Fibroblast of lung (primary cell): ENCODE measurements around the gene UNC13C. TPM values are rescaled to one million over a fixed set of nuclear protein-coding genes. Genes with fewer than 3 reads are reported as not detected.

ENCODE experiments used
- DNase-seq, 2 donors: peaks; one replicate each; pipeline versions ENCODE4 v3.0.0 to v3.0.0-alpha.2; 2010; ENCODE audit warnings: low read depth in 2 of 2
- H2AFZ ChIP-seq: 2 replicates; pipeline ENCODE4 v1.5.1; 2012; ENCODE audit warnings: low read length, control low read depth, inconsistent platforms
- H3K27ac ChIP-seq: 2 replicates; pipeline ENCODE4 v1.5.1; 2011; ENCODE audit warnings: low read length, control low read depth; ENCODE audit not compliant: insufficient read depth
- H3K27me3 ChIP-seq: 2 replicates; pipeline ENCODE4 v1.5.1; 2011; ENCODE audit warnings: mild to moderate bottlenecking, low read length; ENCODE audit not compliant: control insufficient read depth, insufficient read depth
- H3K36me3 ChIP-seq: 2 replicates; pipeline ENCODE4 v1.5.1; 2011; ENCODE audit warnings: low read length; ENCODE audit not compliant: control insufficient read depth, insufficient read depth
- H3K4me1 ChIP-seq: 2 replicates; pipeline ENCODE4 v1.5.1; 2011; ENCODE audit warnings: low read length; ENCODE audit not compliant: control insufficient read depth, insufficient read depth; ENCODE audit errors: extremely low read depth
- H3K4me2 ChIP-seq: 2 replicates; pipeline ENCODE4 v1.5.1; 2011; ENCODE audit warnings: low read length, control low read depth; ENCODE audit not compliant: insufficient read depth; ENCODE audit errors: extremely low read depth
- H3K4me3 ChIP-seq, 4 experiments: fragments of 200-600 bp in 1 of 4; sonication (generic) in 1 of 4; replicated peaks in 1 of 4; 2 replicates each; pipeline ENCODE4 v1.5.1; 2011 to 2016; ENCODE audit warnings: low read length in 4 of 4, low read depth in 3 of 4, mild to moderate bottlenecking in 3 of 4, control low read depth in 2 of 4, inconsistent platforms in 1 of 4, mixed read lengths in 1 of 4; ENCODE audit not compliant: insufficient read depth in 1 of 4; ENCODE audit errors: control extremely low read depth in 1 of 4
- H3K79me2 ChIP-seq: 2 replicates; pipeline ENCODE4 v1.5.1; 2012; ENCODE audit warnings: mild to moderate bottlenecking, low read length, inconsistent platforms; ENCODE audit not compliant: control insufficient read depth, insufficient read depth
- H3K9ac ChIP-seq: 2 replicates; pipeline ENCODE4 v1.5.1; 2011; ENCODE audit warnings: mild to moderate bottlenecking, low read length, control low read depth; ENCODE audit not compliant: insufficient read depth
- H3K9me3 ChIP-seq: 2 replicates; pipeline ENCODE4 v1.5.1; 2012; ENCODE audit warnings: low read depth, low read length; ENCODE audit not compliant: control insufficient read depth, insufficient read depth
- H4K20me1 ChIP-seq: 2 replicates; pipeline ENCODE4 v1.5.1; 2011; ENCODE audit warnings: low read length; ENCODE audit not compliant: control insufficient read depth, insufficient read depth; ENCODE audit errors: extremely low read depth
- EZH2 ChIP-seq: IDR thresholded peaks from 2 replicates; pipeline ENCODE4 v1.5.1; 2012; ENCODE audit warnings: low read length, control low read depth, mild to moderate bottlenecking; ENCODE audit errors: missing control alignments
- polyA plus RNA-seq, 2 donors: library from polyadenylated mRNA; depleted of rRNA in 1 of 2; stranded (reverse) in 1 of 2; unstranded in 1 of 2; fragments of >200 nt; gene quantifications; 2 replicates each; pipeline ENCODE4 v1.2.1, GENCODE V29; 2011 to 2012; ENCODE audit warnings: missing spikeins in 1 of 2
- total RNA-seq: library from RNA; depleted of rRNA; stranded (reverse); fragments of >200 nt; gene quantifications from 2 replicates; pipeline ENCODE4 v1.2.1, GENCODE V29; 2014
- TF ChIP-seq, protein P1 (sequence below), 2 donors: IDR thresholded peaks in 1 of 2; conservative IDR thresholded peaks in 1 of 2; 1 replicate in 1 of 2; 2 replicates in 1 of 2; pipeline ENCODE4 v1.5.1; 2011 to 2012; ENCODE audit warnings: low read length in 2 of 2, control low read depth in 1 of 2, inconsistent platforms in 1 of 2, low read depth in 1 of 2, mild to moderate bottlenecking in 1 of 2

The UNC13C gene
- total and polyA plus RNA-seq, 2 donors (not counting 1 experiment from before 2014, with no cell fraction given), result not detected

DNA sequence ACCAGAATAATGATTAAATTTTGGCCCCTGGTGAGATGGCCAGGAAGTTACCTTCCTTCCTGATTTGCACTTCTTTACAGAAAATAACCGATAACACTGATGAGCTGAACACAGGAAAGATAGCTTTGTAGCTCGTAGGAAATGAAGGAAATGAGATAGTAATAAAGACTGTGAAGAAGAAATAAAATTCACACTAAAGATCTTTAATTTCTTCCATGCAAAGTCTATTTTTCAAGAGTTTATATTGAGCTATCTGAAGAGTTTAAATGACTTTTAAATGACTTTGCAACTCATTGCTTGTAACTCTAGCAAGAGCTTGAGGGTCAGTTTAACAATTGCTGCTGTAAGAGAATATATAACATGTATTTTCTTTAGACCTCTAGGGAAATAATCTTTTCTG lies 543.0 kb downstream of the UNC13C start:
- TF ChIP-seq, protein P1, sequence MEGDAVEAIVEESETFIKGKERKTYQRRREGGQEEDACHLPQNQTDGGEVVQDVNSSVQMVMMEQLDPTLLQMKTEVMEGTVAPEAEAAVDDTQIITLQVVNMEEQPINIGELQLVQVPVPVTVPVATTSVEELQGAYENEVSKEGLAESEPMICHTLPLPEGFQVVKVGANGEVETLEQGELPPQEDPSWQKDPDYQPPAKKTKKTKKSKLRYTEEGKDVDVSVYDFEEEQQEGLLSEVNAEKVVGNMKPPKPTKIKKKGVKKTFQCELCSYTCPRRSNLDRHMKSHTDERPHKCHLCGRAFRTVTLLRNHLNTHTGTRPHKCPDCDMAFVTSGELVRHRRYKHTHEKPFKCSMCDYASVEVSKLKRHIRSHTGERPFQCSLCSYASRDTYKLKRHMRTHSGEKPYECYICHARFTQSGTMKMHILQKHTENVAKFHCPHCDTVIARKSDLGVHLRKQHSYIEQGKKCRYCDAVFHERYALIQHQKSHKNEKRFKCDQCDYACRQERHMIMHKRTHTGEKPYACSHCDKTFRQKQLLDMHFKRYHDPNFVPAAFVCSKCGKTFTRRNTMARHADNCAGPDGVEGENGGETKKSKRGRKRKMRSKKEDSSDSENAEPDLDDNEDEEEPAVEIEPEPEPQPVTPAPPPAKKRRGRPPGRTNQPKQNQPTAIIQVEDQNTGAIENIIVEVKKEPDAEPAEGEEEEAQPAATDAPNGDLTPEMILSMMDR (conservative IDR thresholded peaks at IDR 0.05 in 1 of 2, IDR thresholded peaks at IDR 0.05 in 1 of 2; ENCODE audit: low read depth in 1 of 2, low read length in 2 of 2), result no peak
- no peak for TF ChIP-seq EZH2
- H2AFZ ChIP-seq, result no peak overlapping the region
- no peaks in the 10 kb centered on the region for H3K9me3 ChIP-seq
- no peak overlapping the region for H3K9ac ChIP-seq
- H3K4me1 ChIP-seq, result no peaks in the 10 kb centered on the region
- H3K36me3 ChIP-seq, result no peaks in the 10 kb centered on the region
- H4K20me1 ChIP-seq, result no peaks in the 10 kb centered on the region
- DNase-seq, result no peak
- H3K4me3 ChIP-seq, result no peak overlapping the region
- H3K27me3 ChIP-seq, result no peaks in the 10 kb centered on the region
- H3K27ac ChIP-seq, result no peak overlapping the region
- H3K79me2 ChIP-seq, result no peaks in the 10 kb centered on the region
- H3K4me2 ChIP-seq, result no peak overlapping the region

- TF ChIP-seq, protein P1 (conservative IDR thresholded peaks at IDR 0.05 in 1 of 2, IDR thresholded peaks at IDR 0.05 in 1 of 2; ENCODE audit: low read depth in 1 of 2, low read length in 2 of 2), result no peak
- TF ChIP-seq EZH2, result no peak
- H3K79me2 ChIP-seq, result no peaks in the 10 kb centered on the region
- no peaks in the 10 kb centered on the region for H3K27me3 ChIP-seq
- DNase-seq, result no peak
- H4K20me1 ChIP-seq, result no peaks in the 10 kb centered on the region
- H3K4me1 ChIP-seq, result no peaks in the 10 kb centered on the region
- H3K9me3 ChIP-seq, result no peaks in the 10 kb centered on the region
- H2AFZ ChIP-seq, result no peak overlapping the region
- no peak overlapping the region for H3K9ac ChIP-seq
- H3K36me3 ChIP-seq, result no peaks in the 10 kb centered on the region
- H3K4me3 ChIP-seq, result no peak overlapping the region
- no peak overlapping the region for H3K27ac ChIP-seq
- no peak overlapping the region for H3K4me2 ChIP-seq
Measured at GRCh38 chr15:54528021-54528420, 549.8 kb downstream of the UNC13C start.

DNA sequence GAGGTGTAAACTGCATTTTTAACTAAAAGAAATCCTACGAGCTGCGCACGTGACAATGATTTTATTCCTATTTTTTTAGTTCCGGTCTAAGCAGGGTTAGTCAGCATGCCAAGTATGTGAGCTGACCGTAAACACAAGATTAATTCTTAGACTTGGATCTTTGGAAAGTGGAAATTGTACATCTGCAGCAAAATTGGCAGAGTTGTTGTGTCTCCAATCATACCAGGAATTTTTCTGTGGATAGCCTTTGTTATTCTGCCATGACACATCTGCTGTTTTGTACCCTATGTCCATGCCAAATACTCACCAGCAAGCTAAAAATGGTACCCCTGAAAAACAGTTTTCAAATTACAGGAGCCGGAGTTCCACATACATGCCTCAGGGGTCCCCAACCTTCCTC lies 562.5 kb downstream of the UNC13C start:
- TF ChIP-seq EZH2, result no peak
- TF ChIP-seq, protein P1 (conservative IDR thresholded peaks at IDR 0.05 in 1 of 2, IDR thresholded peaks at IDR 0.05 in 1 of 2; ENCODE audit: low read depth in 1 of 2, low read length in 2 of 2), result no peak
- H3K79me2 ChIP-seq, result no peaks in the 10 kb centered on the region
- no peaks in the 10 kb centered on the region for H4K20me1 ChIP-seq
- H3K9ac ChIP-seq, result no peak overlapping the region
- H2AFZ ChIP-seq, result no peak overlapping the region
- no peaks in the 10 kb centered on the region for H3K36me3 ChIP-seq
- no peaks in the 10 kb centered on the region for H3K9me3 ChIP-seq
- peak overlapping the region in 1 of 4 experiments; percentile 3 for H3K4me3 ChIP-seq
- H3K4me2 ChIP-seq, result no peak overlapping the region
- H3K4me1 ChIP-seq, result no peaks in the 10 kb centered on the region
- H3K27ac ChIP-seq, result no peak overlapping the region
- H3K27me3 ChIP-seq, result no peaks in the 10 kb centered on the region
- peak in 1 of 2 donors; percentile 41 for DNase-seq
